GM23338 (cell line): Measurements from ENCODE around the gene TBK1. TPM values are rescaled to one million over a fixed set of nuclear protein-coding genes. Genes with fewer than 3 reads are reported as not detected.

Source experiments
- ATAC-seq: fragments of 200-7000 bp; cut with Tn5 transposase; 3 replicates; pipeline ENCODE4 v1.9.1; 2020
- DNase-seq: peaks from one replicate; pipeline ENCODE4 v3.0.0-alpha.2; 2015; ENCODE audit warnings: low spot score
- H2AFZ ChIP-seq: fragments of 200-600 bp; sonication (generic); 2 replicates; pipeline ENCODE4 v1.8.0; 2016; ENCODE audit warnings: antibody characterized with exemption, mild to moderate bottlenecking, moderate library complexity
- H3F3A ChIP-seq: fragments of 200-600 bp; sonication (generic); replicated peaks from 2 replicates; pipeline ENCODE4 v1.8.0; 2017; ENCODE audit warnings: antibody characterized with exemption, mixed run types, low read depth
- H3K27ac ChIP-seq: fragments of 200-600 bp; sonication (generic); 2 replicates; pipeline ENCODE4 v1.6.1; 2016; ENCODE audit warnings: low read depth
- H3K27me3 ChIP-seq: fragments of 200-600 bp; sonication (generic); 2 replicates; pipeline ENCODE4 v1.8.0; 2016; ENCODE audit warnings: mild to moderate bottlenecking, mixed run types, moderate library complexity; ENCODE audit not compliant: insufficient read depth
- H3K36me3 ChIP-seq: fragments of 200-600 bp; sonication (generic); 2 replicates; pipeline ENCODE4 v1.8.0; 2016; ENCODE audit warnings: mild to moderate bottlenecking; ENCODE audit not compliant: insufficient read depth
- H3K4me1 ChIP-seq: fragments of 200-600 bp; sonication (generic); 2 replicates; pipeline ENCODE4 v1.8.0; 2016; ENCODE audit warnings: mild to moderate bottlenecking, moderate library complexity; ENCODE audit not compliant: insufficient read depth
- H3K4me2 ChIP-seq: fragments of 200-600 bp; sonication (generic); 2 replicates; pipeline ENCODE4 v1.7.1; 2017; ENCODE audit warnings: mixed run types
- H3K4me3 ChIP-seq: fragments of 200-600 bp; sonication (generic); 2 replicates; pipeline ENCODE4 v1.6.1; 2016; ENCODE audit warnings: mixed run types
- H3K79me2 ChIP-seq: fragments of 200-600 bp; sonication (generic); replicated peaks from 2 replicates; pipeline ENCODE4 v1.8.0; 2017; ENCODE audit warnings: mild to moderate bottlenecking; ENCODE audit not compliant: insufficient read depth
- H3K9me2 ChIP-seq: fragments of 200-600 bp; sonication (generic); 2 replicates; pipeline ENCODE4 v1.8.0; 2017; ENCODE audit not compliant: insufficient read depth
- H4K20me1 ChIP-seq: fragments of 200-600 bp; sonication (generic); replicated peaks from 2 replicates; pipeline ENCODE4 v1.8.0; 2017; ENCODE audit warnings: mild to moderate bottlenecking; ENCODE audit not compliant: insufficient read depth
- H3K27ac Mint-ChIP-seq: 2 replicates; pipeline ENCODE4 v1.8.0; 2020; ENCODE audit warnings: inconsistent platforms, mild to moderate bottlenecking, moderate library complexity, mixed read lengths
- H3K27me3 Mint-ChIP-seq: 3 replicates; pipeline ENCODE4 v1.8.0; 2022; ENCODE audit warnings: low read depth, mild to moderate bottlenecking, moderate library complexity, mixed read lengths, inconsistent platforms; ENCODE audit not compliant: insufficient read depth, poor library complexity
- H3K36me3 Mint-ChIP-seq: 3 replicates; pipeline ENCODE4 v1.8.0; 2021; ENCODE audit warnings: low read depth, mild to moderate bottlenecking, inconsistent platforms, moderate library complexity, mixed read lengths
- H3K4me1 Mint-ChIP-seq: 3 replicates; pipeline ENCODE4 v1.8.0; 2020; ENCODE audit warnings: mild to moderate bottlenecking, inconsistent platforms, mixed read lengths
- H3K4me3 Mint-ChIP-seq: 3 replicates; pipeline ENCODE4 v1.8.0; 2021; ENCODE audit warnings: moderate library complexity, mild to moderate bottlenecking, inconsistent platforms, mixed read lengths
- H3K9me3 Mint-ChIP-seq: 3 replicates; pipeline ENCODE4 v1.8.0; 2020; ENCODE audit warnings: moderate library complexity, mild to moderate bottlenecking, inconsistent platforms, mixed read lengths
- CREB1 ChIP-seq: fragments of 250-450 bp; sonication (Bioruptor Pico); IDR thresholded peaks from 2 replicates; pipeline ENCODE4 v1.5.0; 2020; ENCODE audit warnings: low read depth, mild to moderate bottlenecking, moderate library complexity
- CTCF ChIP-seq, 2 experiments: fragments of 200-600 bp in 1 of 2; sonication (generic) in 1 of 2; conservative IDR thresholded peaks; 2 replicates each; pipeline versions ENCODE4 v1.5.1 to v1.6.1; 2016 to 2017; ENCODE audit warnings: antibody characterized with exemption in 2 of 2, low read depth in 2 of 2, mild to moderate bottlenecking in 2 of 2, moderate library complexity in 1 of 2
- ETS1 ChIP-seq: IDR thresholded peaks from 2 replicates; pipeline ENCODE4 v1.6.1; 2016; ENCODE audit warnings: antibody characterized with exemption
- EZH2 ChIP-seq: fragments of 200-600 bp; sonication (generic); IDR thresholded peaks from one replicate; pipeline ENCODE4 v1.8.0; 2017; ENCODE audit warnings: antibody characterized with exemption, mild to moderate bottlenecking, low read depth; ENCODE audit not compliant: unreplicated experiment
- EZH2phosphoT487 ChIP-seq: fragments of 200-600 bp; sonication (generic); IDR thresholded peaks from one replicate; pipeline ENCODE4 v1.8.1; 2018; ENCODE audit warnings: antibody characterized with exemption; ENCODE audit not compliant: unreplicated experiment
- JUNB ChIP-seq: IDR thresholded peaks from one replicate; pipeline ENCODE4 v1.6.1; 2016; ENCODE audit warnings: antibody characterized with exemption; ENCODE audit not compliant: unreplicated experiment
- NANOG ChIP-seq: IDR thresholded peaks from 2 replicates; pipeline ENCODE4 v1.6.1; 2016; ENCODE audit warnings: antibody characterized with exemption, borderline replicate concordance
- POLR2AphosphoS5 ChIP-seq: IDR thresholded peaks from 2 replicates; pipeline ENCODE4 v1.6.1; 2016; ENCODE audit warnings: antibody characterized with exemption, low read depth
- REST ChIP-seq: IDR thresholded peaks from one replicate; pipeline ENCODE4 v1.6.1; 2018; ENCODE audit warnings: antibody characterized with exemption; ENCODE audit not compliant: unreplicated experiment
- STAT1 ChIP-seq: IDR thresholded peaks from one replicate; pipeline ENCODE4 v1.6.1; 2016; ENCODE audit warnings: antibody characterized with exemption; ENCODE audit not compliant: unreplicated experiment
- ZNF114 ChIP-seq: fragments of 250-450 bp; sonication (Bioruptor Pico); IDR thresholded peaks from 2 replicates; pipeline ENCODE4 v1.5.0; 2020; ENCODE audit warnings: mild to moderate bottlenecking, moderate library complexity
- ZNF331 ChIP-seq: fragments of 250-450 bp; sonication (Bioruptor Pico); IDR thresholded peaks from 2 replicates; pipeline ENCODE4 v1.5.0; 2020; ENCODE audit warnings: low read depth, mild to moderate bottlenecking, moderate library complexity
- ZNF462 ChIP-seq: fragments of 250-450 bp; sonication (Bioruptor Pico); IDR thresholded peaks from 2 replicates; pipeline ENCODE4 v1.5.0; 2020; ENCODE audit warnings: mild to moderate bottlenecking, moderate library complexity
- polyA plus RNA-seq: library from polyadenylated mRNA; unstranded; fragments of >200 nt; fragmentation: Nextera tagmentation; extraction: Ambion mirVana; gene quantifications from 2 replicates; pipeline ENCODE4 v1.2.1, GENCODE V29; 2016
- total RNA-seq: library from RNA; depleted of rRNA; stranded (reverse); fragments of >200 nt; shearing (Covaris generic); gene quantifications from 2 replicates; pipeline ENCODE4 v1.2.3, GENCODE V29; 2014

The TBK1 gene
- total and polyA plus RNA-seq, 2 experiments from 2014 or later = 21.7 to 29.9 TPM

GRCh38 chr12:64545081-64545382, 93.1 kb downstream of the TBK1 start:
- H3K27ac ChIP-seq = no peak overlapping the region
- Mint-ChIP-seq H3K4me3 (no peak overlapping the region), H3K27me3 (no peaks in the 10 kb centered on the region), H3K4me1 (peaks cover 9% of the 10 kb centered on the region; the same call in 2 of the 3 replicates), H3K27ac (no peak overlapping the region), H3K9me3 (no peaks in the 10 kb centered on the region), H3K36me3 (no peaks in the 10 kb centered on the region)
- ATAC-seq = no peak
- peaks cover 11% of the 10 kb centered on the region for H3F3A ChIP-seq
- H3K9me2 ChIP-seq = no peaks in the 10 kb centered on the region
- no peaks in the 10 kb centered on the region for H4K20me1 ChIP-seq
- H3K36me3 ChIP-seq = no peaks in the 10 kb centered on the region
- H2AFZ ChIP-seq = no peak overlapping the region
- no peak for DNase-seq
- H3K27me3 ChIP-seq = peaks cover 15% of the 10 kb centered on the region
- H3K4me2 ChIP-seq = no peak overlapping the region
- peaks cover 3% of the 10 kb centered on the region; the same call in 1 of the 2 replicates for H3K4me1 ChIP-seq
- no peak overlapping the region for H3K4me3 ChIP-seq
- no peaks in the 10 kb centered on the region for H3K79me2 ChIP-seq
- TF ChIP-seq POLR2AphosphoS5 = no peak
- no peak for TF ChIP-seq NANOG
- no peak for TF ChIP-seq ZNF331 (CRISPR knock-in tag)
- no peak for TF ChIP-seq CREB1 (CRISPR knock-in tag)
- no peak for TF ChIP-seq CTCF (conservative IDR thresholded peaks at IDR 0.05; ENCODE audit: low read depth in 2 of 2)
- TF ChIP-seq ETS1 = no peak
- no peak for TF ChIP-seq EZH2phosphoT487
- TF ChIP-seq REST = no peak
- TF ChIP-seq EZH2 = no peak
- TF ChIP-seq STAT1 = no peak
- no peak for TF ChIP-seq ZNF114 (CRISPR knock-in tag)
- no peak for TF ChIP-seq ZNF462 (CRISPR knock-in tag)
- TF ChIP-seq JUNB = no peak
